Measurements from ENCODE around the gene TMEM247.

TMEM247 gene

DNA sequence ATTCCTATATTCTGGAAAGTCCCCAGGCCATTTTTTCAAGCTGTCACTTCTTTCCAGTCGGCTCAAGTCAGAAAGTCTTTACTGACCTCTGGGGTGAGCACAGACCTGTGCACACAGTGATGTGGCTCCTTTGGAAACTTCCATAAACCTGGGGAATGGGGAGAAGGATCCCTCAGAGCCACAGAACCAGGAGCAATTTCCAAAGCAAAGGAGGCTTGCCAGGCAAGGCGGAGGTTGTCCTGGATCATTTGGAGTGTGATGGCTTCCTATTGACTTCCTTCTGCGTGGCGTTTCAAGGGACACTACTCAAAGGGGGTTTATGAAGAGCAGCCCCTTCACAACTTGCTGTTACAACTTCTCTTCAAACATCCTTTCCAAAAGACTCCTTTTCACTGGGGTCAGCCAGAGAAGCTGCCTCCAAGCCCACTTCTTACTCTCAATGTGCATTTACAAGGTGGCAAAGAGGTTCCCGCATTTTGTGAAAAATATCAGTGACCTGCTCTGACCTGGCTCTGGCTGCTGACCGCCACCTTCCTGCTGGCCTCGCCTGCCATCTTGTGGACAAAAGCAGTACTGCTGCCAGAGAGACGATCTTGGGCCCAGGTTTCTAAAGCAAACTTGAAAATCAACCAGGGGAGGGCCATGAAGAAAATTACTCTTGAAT lies 18.2 kb upstream of the TMEM247 start:
- in situ Hi-C loops (cut with MboI; ENCODE audit: low sequenced_read_pairs, unreplicated experiment) = no loop called here
- DNase-seq (ENCODE audit: low spot score) = peak; percentile 73
- TF ChIP-seq, protein P1, sequence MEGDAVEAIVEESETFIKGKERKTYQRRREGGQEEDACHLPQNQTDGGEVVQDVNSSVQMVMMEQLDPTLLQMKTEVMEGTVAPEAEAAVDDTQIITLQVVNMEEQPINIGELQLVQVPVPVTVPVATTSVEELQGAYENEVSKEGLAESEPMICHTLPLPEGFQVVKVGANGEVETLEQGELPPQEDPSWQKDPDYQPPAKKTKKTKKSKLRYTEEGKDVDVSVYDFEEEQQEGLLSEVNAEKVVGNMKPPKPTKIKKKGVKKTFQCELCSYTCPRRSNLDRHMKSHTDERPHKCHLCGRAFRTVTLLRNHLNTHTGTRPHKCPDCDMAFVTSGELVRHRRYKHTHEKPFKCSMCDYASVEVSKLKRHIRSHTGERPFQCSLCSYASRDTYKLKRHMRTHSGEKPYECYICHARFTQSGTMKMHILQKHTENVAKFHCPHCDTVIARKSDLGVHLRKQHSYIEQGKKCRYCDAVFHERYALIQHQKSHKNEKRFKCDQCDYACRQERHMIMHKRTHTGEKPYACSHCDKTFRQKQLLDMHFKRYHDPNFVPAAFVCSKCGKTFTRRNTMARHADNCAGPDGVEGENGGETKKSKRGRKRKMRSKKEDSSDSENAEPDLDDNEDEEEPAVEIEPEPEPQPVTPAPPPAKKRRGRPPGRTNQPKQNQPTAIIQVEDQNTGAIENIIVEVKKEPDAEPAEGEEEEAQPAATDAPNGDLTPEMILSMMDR (IDR thresholded peaks at IDR 0.05; ENCODE audit: borderline replicate concordance, control extremely low read depth, extremely low read depth, insufficient read depth, missing control alignments) = peak; percentile 97

DNA sequence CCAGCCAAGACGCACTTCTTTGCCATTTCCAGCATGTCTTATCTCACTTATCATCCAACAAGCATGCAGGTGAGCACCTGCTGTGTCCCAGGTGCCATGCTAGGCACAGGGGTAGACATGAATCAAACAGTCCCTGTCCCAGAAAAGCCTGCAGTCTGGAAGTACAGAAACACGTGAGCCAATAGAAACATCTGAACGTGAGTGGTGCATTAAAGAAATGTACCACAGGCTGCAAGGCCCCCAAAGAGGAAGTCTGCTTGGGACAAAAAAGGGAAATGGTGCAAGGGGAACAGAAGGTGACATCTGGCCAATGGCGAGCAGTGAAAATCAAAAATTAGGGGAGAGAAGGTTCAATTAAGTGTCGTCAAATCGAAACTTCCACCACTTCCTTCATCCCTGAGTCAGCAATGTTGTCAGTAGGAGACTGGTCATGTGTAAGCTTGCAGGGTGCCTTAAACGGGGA lies 17.6 kb upstream of the TMEM247 start:
- in situ Hi-C loops (cut with MboI; ENCODE audit: low sequenced_read_pairs, unreplicated experiment) = no loop called here
- TF ChIP-seq, protein P1 (IDR thresholded peaks at IDR 0.05; ENCODE audit: borderline replicate concordance, control extremely low read depth, extremely low read depth, insufficient read depth, missing control alignments) = no peak
- DNase-seq (ENCODE audit: low spot score) = peak; percentile 27

DNA sequence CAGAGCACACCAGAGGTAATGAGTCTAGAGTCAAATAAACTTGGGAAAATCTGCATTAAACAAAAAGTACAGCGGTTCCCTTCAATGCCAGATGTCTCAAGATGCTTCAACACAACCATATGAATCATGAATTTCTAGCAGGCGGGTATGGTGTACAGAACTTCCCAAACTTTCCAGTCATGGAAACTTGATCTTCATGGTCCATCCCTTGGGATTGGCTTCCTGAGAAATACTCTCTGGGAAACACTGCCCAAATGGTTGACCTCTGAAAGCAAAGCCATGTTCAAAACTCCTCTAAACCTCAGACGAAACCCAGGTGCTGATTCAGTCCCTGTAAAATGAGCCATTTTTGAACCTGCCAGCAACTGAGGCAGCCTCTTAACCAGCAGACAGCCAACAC lies 16.4 kb upstream of the TMEM247 start:
- TF ChIP-seq, protein P1 (IDR thresholded peaks at IDR 0.05; ENCODE audit: borderline replicate concordance, control extremely low read depth, extremely low read depth, insufficient read depth, missing control alignments) = no peak
- no peak for DNase-seq (ENCODE audit: low spot score)
- in situ Hi-C loops (cut with MboI; ENCODE audit: low sequenced_read_pairs, unreplicated experiment) = no loop called here

DNA sequence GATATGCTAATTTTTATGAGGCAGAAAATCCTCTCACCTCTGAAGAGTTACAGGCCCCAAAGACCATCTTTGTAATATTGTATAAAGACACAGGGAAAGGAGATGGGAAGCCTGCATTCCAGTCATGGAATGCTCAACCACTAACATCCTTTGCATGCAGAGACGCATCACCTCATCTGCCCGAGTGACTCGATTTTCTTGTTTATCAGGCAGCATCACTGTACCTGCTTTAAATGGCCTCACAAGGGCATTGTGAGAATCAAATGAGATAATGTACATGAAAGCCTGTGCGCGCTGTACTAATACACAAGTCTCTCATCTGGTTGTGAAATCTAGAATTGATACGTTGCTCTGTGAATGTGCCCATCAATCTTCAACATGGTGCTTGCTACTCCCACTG lies 10.2 kb upstream of the TMEM247 start:
- in situ Hi-C loops (cut with MboI; ENCODE audit: low sequenced_read_pairs, unreplicated experiment) = loop anchor here (5.0 kb wide), 1 partner anchor 178 kb away; no protein-coding TSS in a partner anchor
- TF ChIP-seq, protein P1 (IDR thresholded peaks at IDR 0.05; ENCODE audit: borderline replicate concordance, control extremely low read depth, extremely low read depth, insufficient read depth, missing control alignments) = no peak
- no peak for DNase-seq (ENCODE audit: low spot score)

DNA sequence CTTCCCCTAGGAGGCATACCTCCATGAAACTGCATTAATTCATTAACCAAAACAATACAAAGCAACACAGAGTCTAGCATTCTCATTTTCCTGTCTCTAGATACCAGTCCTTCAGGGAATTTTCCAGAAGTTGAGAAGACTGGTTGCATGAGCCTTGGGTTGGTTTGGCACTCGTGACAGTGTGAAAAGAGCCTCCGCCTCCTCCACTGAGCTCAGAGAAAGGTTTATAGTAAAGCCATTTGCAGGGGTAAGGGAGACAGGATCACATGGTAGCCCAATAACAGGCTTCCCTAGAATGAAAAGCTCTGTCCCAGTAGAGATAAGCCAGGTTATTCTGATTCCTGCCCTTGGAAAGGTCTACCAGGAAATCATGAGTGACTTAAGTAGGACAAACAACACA lies 9.7 kb upstream of the TMEM247 start:
- no peak for DNase-seq (ENCODE audit: low spot score)
- in situ Hi-C loops (cut with MboI; ENCODE audit: low sequenced_read_pairs, unreplicated experiment) = loop anchor here (5.0 kb wide), 1 partner anchor 178 kb away; no protein-coding TSS in a partner anchor
- TF ChIP-seq, protein P1 (IDR thresholded peaks at IDR 0.05; ENCODE audit: borderline replicate concordance, control extremely low read depth, extremely low read depth, insufficient read depth, missing control alignments) = no peak

DNA sequence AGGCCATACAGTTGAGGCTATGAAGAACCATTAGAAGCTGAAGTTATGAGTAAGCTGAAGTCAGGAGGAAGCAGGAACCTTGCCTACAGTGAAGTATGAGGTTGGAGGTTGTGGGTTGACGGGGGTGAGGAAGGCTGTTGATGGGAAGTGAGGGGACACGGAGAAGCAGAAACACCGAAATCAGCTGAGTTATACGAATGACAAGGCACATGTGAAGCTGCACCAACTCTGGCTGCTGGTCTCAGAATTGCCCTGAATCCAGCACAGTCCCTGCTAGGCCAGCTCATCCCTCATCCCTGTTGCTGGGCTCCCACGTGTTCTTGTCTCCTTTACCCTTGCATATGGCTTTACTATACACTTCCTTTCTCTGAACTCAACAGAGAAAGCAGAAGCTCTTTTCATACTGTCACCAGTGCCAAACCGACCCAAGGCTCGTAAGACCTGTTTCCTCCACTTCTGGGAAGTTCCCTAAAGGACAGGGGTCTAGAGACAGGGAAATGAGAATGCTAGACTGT lies 9.2 kb upstream of the TMEM247 start:
- TF ChIP-seq, protein P1 (IDR thresholded peaks at IDR 0.05; ENCODE audit: borderline replicate concordance, control extremely low read depth, extremely low read depth, insufficient read depth, missing control alignments) = no peak
- DNase-seq (ENCODE audit: low spot score) = no peak
- in situ Hi-C loops (cut with MboI; ENCODE audit: low sequenced_read_pairs, unreplicated experiment) = no loop called here
